CD14-positive monocyte (primary cell): ENCODE results near the gene JAK1. TPM values are rescaled to one million over a fixed set of nuclear protein-coding genes. Genes with fewer than 3 reads are reported as not detected.

Source experiments
- DNase-seq, 3 donors: peaks; one replicate each; pipeline ENCODE4 v3.0.0-alpha.2; 2011 to 2022
- H2AFZ ChIP-seq: 2 replicates; pipeline ENCODE4 v1.6.0; 2012; ENCODE audit warnings: mild to moderate bottlenecking, low read depth, low read length, inconsistent platforms; ENCODE audit not compliant: insufficient read depth, poor library complexity, severe bottlenecking
- H3K27ac ChIP-seq, 2 donors: 1 replicate in 1 of 2; 2 replicates in 1 of 2; pipeline ENCODE4 v1.5.1; 2012 to 2013; ENCODE audit warnings: low read length in 2 of 2, control low read depth in 1 of 2, inconsistent platforms in 1 of 2, low read depth in 1 of 2, mild to moderate bottlenecking in 1 of 2
- H3K27me3 ChIP-seq, 2 donors: one replicate each; pipeline versions ENCODE4 v1.6.0 to v1.6.1; 2011 to 2013; ENCODE audit warnings: low read length in 2 of 2; ENCODE audit not compliant: control insufficient read depth in 2 of 2, insufficient read depth in 2 of 2
- H3K36me3 ChIP-seq, 2 donors: replicated peaks in 1 of 2; 1 replicate in 1 of 2; 2 replicates in 1 of 2; pipeline versions ENCODE4 v1.5.1 to v1.6.1; 2012 to 2013; ENCODE audit warnings: low read length in 2 of 2, control low read depth in 1 of 2, inconsistent platforms in 1 of 2, mild to moderate bottlenecking in 1 of 2; ENCODE audit not compliant: insufficient read depth in 2 of 2, control insufficient read depth in 1 of 2
- H3K4me1 ChIP-seq, 2 donors: 1 replicate in 1 of 2; 2 replicates in 1 of 2; pipeline versions ENCODE4 v1.5.1 to v1.6.1; 2012 to 2013; ENCODE audit warnings: low read length in 2 of 2, control low read depth in 1 of 2, inconsistent platforms in 1 of 2, mild to moderate bottlenecking in 1 of 2, moderate library complexity in 1 of 2; ENCODE audit not compliant: insufficient read depth in 2 of 2, control insufficient read depth in 1 of 2
- H3K4me2 ChIP-seq: replicated peaks from 2 replicates; pipeline ENCODE3; 2012; ENCODE audit warnings: low read length, moderate library complexity, mild to moderate bottlenecking; ENCODE audit not compliant: poor library complexity, severe bottlenecking; ENCODE audit errors: extremely low read depth
- H3K4me3 ChIP-seq, 3 experiments: fragments of 200-600 bp in 1 of 3; sonication (generic) in 1 of 3; replicated peaks in 1 of 3; 1 replicate in 2 of 3; 2 replicates in 1 of 3; pipeline ENCODE4 v1.5.1; 2011 to 2013; ENCODE audit warnings: low read length in 3 of 3, mild to moderate bottlenecking in 3 of 3, control low read depth in 2 of 3, low read depth in 2 of 3, inconsistent platforms in 1 of 3, moderate library complexity in 1 of 3
- H3K79me2 ChIP-seq: 2 replicates; pipeline ENCODE4 v1.6.0; 2012; ENCODE audit warnings: mild to moderate bottlenecking, control low read depth, inconsistent platforms, low read length, moderate library complexity; ENCODE audit not compliant: insufficient read depth
- H3K9ac ChIP-seq: 2 replicates; pipeline ENCODE4 v1.6.0; 2017; ENCODE audit warnings: low read length, mild to moderate bottlenecking; ENCODE audit not compliant: insufficient read depth, poor library complexity, severe bottlenecking
- H3K9me3 ChIP-seq, 2 donors: replicated peaks in 1 of 2; 1 replicate in 1 of 2; 2 replicates in 1 of 2; pipeline versions ENCODE4 v1.5.1 to v1.6.1; 2012 to 2013; ENCODE audit warnings: low read length in 2 of 2, control low read depth in 1 of 2; ENCODE audit not compliant: control insufficient read depth in 1 of 2, insufficient read depth in 1 of 2
- H4K20me1 ChIP-seq: 2 replicates; pipeline ENCODE4 v1.6.0; 2012; ENCODE audit warnings: mild to moderate bottlenecking, low read length, control low read depth, moderate library complexity; ENCODE audit not compliant: insufficient read depth
- H3K27ac Mint-ChIP-seq, 7 donors: one replicate each; pipeline ENCODE4 v1.8.0; 2020; ENCODE audit warnings: mild to moderate bottlenecking in 7 of 7, mixed read lengths in 7 of 7, moderate library complexity in 6 of 7, inconsistent platforms in 2 of 7
- H3K27me3 Mint-ChIP-seq, 3 donors: one replicate each; pipeline ENCODE4 v1.8.0; 2021 to 2022; ENCODE audit warnings: low read depth in 3 of 3, mild to moderate bottlenecking in 3 of 3, mixed read lengths in 3 of 3, moderate library complexity in 3 of 3, inconsistent platforms in 1 of 3
- H3K36me3 Mint-ChIP-seq, 2 donors: one replicate each; pipeline ENCODE4 v1.8.0; 2020; ENCODE audit warnings: mixed read lengths in 2 of 2, inconsistent platforms in 1 of 2, mild to moderate bottlenecking in 1 of 2
- H3K4me1 Mint-ChIP-seq: one replicate; pipeline ENCODE4 v1.8.0; 2020; ENCODE audit warnings: mild to moderate bottlenecking, mixed read lengths
- H3K4me3 Mint-ChIP-seq, 2 donors: one replicate each; pipeline ENCODE4 v1.8.0; 2020; ENCODE audit warnings: mild to moderate bottlenecking in 2 of 2, mixed read lengths in 2 of 2, moderate library complexity in 1 of 2
- H3K9me3 Mint-ChIP-seq, 7 donors: one replicate each; pipeline ENCODE4 v1.8.0; 2020 to 2022; ENCODE audit warnings: mixed read lengths in 7 of 7, mild to moderate bottlenecking in 6 of 7, moderate library complexity in 6 of 7, inconsistent platforms in 2 of 7
- WGBS: methylation state at CpG from one replicate; pipeline ENCODE4 v1.1.5; 2013; ENCODE audit warnings: missing lambda C conversion rate; ENCODE audit not compliant: insufficient coverage; 5-methylcytosine and 5-hydroxymethylcytosine counted together
- intact Hi-C, 2 donors: fragments of 100-400 bp; cut with micrococcal nuclease; formaldehyde crosslinking; loops; one replicate each; pipeline versions ENCODE4 v1.15.0 to v1.15.1; 2023
- polyA plus RNA-seq, 3 donors: library from polyadenylated mRNA; depleted of rRNA in 1 of 3; unstranded in 2 of 3; stranded (reverse) in 1 of 3; fragments of 300-500 nt in 2 of 3; fragments of >200 nt in 1 of 3; fragmentation: Illumina TruSeq in 2 of 3; gene quantifications; 1 replicate in 2 of 3; 2 replicates in 1 of 3; pipeline ENCODE4 v1.2.3, GENCODE V29; 2012 to 2021
- TF ChIP-seq, protein P1 (sequence below): fragments of 200-600 bp; IDR thresholded peaks from one replicate; pipeline ENCODE4 v1.8.0; 2022; ENCODE audit warnings: antibody characterized with exemption, mild to moderate bottlenecking

The JAK1 gene
- polyA plus RNA-seq, 3 donors: 43.1 to 76.2 (median 72.6) TPM

GRCh38 chr1:64969305-64970046 is 3.1 kb upstream of the JAK1 start:
- Mint-ChIP-seq H3K4me1 (peaks cover 26% of the 10 kb centered on the region), H3K9me3 (no peaks in the 10 kb centered on the region), H3K27me3 (peaks cover 7 to 14% (median 8%) of the 10 kb centered on the region in 3 donors), H3K27ac (peak overlapping the region in 1 of 7 donors; percentile 20), H3K36me3 (peaks cover 0 to 3% of the 10 kb centered on the region in 2 donors), H3K4me3 (no peak overlapping the region)
- Histone ChIP-seq H3K4me1 (peaks cover 15 to 17% of the 10 kb centered on the region in 2 donors), H3K27me3 (no peaks in the 10 kb centered on the region), H4K20me1 (peaks cover 16% of the 10 kb centered on the region), H2AFZ (no peak overlapping the region), H3K9ac (no peak overlapping the region), H3K9me3 (no peaks in the 10 kb centered on the region), H3K36me3 (no peaks in the 10 kb centered on the region), H3K4me2 (no peak overlapping the region), H3K4me3 (no peak overlapping the region), H3K79me2 (peaks cover 18% of the 10 kb centered on the region), H3K27ac (no peak overlapping the region)
- 73% methylated on average over 6 of the region's 9 CpGs for WGBS
- intact Hi-C loops: loop anchor here (5.0 to 10.0 kb wide), 4 partner anchors 33 to 105 kb away; no protein-coding TSS in a partner anchor
- TF ChIP-seq, protein P1, sequence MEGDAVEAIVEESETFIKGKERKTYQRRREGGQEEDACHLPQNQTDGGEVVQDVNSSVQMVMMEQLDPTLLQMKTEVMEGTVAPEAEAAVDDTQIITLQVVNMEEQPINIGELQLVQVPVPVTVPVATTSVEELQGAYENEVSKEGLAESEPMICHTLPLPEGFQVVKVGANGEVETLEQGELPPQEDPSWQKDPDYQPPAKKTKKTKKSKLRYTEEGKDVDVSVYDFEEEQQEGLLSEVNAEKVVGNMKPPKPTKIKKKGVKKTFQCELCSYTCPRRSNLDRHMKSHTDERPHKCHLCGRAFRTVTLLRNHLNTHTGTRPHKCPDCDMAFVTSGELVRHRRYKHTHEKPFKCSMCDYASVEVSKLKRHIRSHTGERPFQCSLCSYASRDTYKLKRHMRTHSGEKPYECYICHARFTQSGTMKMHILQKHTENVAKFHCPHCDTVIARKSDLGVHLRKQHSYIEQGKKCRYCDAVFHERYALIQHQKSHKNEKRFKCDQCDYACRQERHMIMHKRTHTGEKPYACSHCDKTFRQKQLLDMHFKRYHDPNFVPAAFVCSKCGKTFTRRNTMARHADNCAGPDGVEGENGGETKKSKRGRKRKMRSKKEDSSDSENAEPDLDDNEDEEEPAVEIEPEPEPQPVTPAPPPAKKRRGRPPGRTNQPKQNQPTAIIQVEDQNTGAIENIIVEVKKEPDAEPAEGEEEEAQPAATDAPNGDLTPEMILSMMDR: no peak
- no peak for DNase-seq

GRCh38 chr1:64967381-64967780 is 1.0 kb upstream of the JAK1 start:
- 86% methylated on average over 5 of the region's 6 CpGs for WGBS
- Mint-ChIP-seq H3K36me3 (peaks cover 0 to 12% of the 10 kb centered on the region in 2 donors), H3K4me3 (peak overlapping the region; percentile 88 to 94), H3K9me3 (no peaks in the 10 kb centered on the region), H3K4me1 (peaks cover 45% of the 10 kb centered on the region), H3K27me3 (peaks cover 7 to 14% (median 8%) of the 10 kb centered on the region in 3 donors), H3K27ac (peak overlapping the region; percentile 26 to 95 (median 60))
- Histone ChIP-seq H3K27me3 (no peaks in the 10 kb centered on the region), H3K4me1 (peaks cover 21 to 29% of the 10 kb centered on the region in 2 donors), H2AFZ (no peak overlapping the region), H4K20me1 (peaks cover 37% of the 10 kb centered on the region), H3K79me2 (peaks cover 39% of the 10 kb centered on the region), H3K36me3 (no peaks in the 10 kb centered on the region), H3K4me3 (peak overlapping the region in 1 of 3 experiments; percentile 89), H3K9ac (no peak overlapping the region), H3K4me2 (peak overlapping the region; percentile 72), H3K27ac (no peak overlapping the region), H3K9me3 (no peaks in the 10 kb centered on the region)
- intact Hi-C loops: loop anchor here (5.0 to 10.0 kb wide), 4 partner anchors 35 to 103 kb away; no protein-coding TSS in a partner anchor
- TF ChIP-seq, protein P1: no peak
- no peak for DNase-seq
